Esophagus muscularis mucosa (tissue), 3 donors: ENCODE results near the gene KIF18B.

Experiments used
- EP300 ChIP-seq: sonication (generic); formaldehyde crosslinking; IDR thresholded peaks from one replicate; pipeline ENCODE4 v1.6.1; 2017; ENCODE audit warnings: antibody characterized with exemption
- TF ChIP-seq, protein P1 (sequence below), 3 experiments: fragments of 200-600 bp in 2 of 3; fragments of 450-650 bp in 1 of 3; sonication (generic) in 2 of 3; IDR thresholded peaks; one replicate each; pipeline ENCODE4 v1.5.1; 2017 to 2019; ENCODE audit warnings: antibody characterized with exemption in 3 of 3, mild to moderate bottlenecking in 2 of 3, moderate library complexity in 1 of 3

DNA sequence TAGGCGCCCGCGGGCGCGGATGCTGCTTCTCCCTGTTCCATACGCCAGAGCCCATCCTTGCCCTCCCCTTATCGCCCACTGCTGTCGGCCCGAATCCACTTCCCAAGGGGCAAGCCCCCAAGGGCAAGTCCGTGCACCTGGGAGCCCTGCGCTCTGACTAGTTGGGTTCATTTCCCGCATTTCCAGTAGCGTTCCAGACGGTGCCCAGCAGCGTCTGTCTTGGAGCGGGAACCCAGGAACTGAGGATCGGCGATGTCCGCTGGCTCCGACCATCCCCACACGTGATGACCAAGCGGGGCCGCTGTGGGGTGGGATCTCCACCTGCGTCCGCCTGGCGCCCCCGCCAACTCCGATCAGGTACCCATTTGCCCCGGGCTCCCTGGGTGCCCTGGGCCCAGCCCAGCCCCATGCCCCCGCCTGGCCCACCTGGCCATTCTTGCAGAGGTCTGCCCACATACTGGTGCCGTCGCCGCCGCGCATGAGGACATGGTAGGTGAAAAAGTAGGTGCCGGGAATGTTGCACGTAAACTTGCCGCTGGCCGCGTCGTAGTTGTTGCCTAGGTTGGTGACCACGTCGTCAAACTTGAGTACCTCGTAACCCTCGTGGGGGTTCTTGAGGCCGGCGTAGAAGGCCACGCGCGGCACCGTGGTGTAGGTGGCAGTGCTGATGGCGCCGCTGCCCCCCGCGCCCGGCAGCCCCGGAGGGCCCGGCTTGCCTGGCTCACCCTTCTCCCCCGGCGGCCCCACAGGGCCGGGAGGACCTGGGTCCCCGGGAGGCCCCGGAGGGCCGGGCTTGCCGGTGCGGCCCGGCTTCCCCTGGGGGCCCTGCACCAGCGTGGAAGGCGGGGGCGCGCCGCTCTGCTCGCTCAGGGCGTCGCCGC lies 19.7 kb upstream of the KIF18B start:
- TF ChIP-seq, protein P1, sequence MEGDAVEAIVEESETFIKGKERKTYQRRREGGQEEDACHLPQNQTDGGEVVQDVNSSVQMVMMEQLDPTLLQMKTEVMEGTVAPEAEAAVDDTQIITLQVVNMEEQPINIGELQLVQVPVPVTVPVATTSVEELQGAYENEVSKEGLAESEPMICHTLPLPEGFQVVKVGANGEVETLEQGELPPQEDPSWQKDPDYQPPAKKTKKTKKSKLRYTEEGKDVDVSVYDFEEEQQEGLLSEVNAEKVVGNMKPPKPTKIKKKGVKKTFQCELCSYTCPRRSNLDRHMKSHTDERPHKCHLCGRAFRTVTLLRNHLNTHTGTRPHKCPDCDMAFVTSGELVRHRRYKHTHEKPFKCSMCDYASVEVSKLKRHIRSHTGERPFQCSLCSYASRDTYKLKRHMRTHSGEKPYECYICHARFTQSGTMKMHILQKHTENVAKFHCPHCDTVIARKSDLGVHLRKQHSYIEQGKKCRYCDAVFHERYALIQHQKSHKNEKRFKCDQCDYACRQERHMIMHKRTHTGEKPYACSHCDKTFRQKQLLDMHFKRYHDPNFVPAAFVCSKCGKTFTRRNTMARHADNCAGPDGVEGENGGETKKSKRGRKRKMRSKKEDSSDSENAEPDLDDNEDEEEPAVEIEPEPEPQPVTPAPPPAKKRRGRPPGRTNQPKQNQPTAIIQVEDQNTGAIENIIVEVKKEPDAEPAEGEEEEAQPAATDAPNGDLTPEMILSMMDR (IDR thresholded peaks at IDR 0.05), result no peak
- TF ChIP-seq EP300, result no peak
